Measurements from ENCODE around the gene NIP7. TPM values are rescaled to one million over a fixed set of nuclear protein-coding genes. Genes with fewer than 3 reads are reported as not detected.

The NIP7 gene
- total RNA-seq, 1 donor from 2014 or later = 22.9 TPM

GRCh38 chr16:69378760-69379159, 39.2 kb downstream of the NIP7 start:
- Mint-ChIP-seq H3K27me3 (no peaks in the 10 kb centered on the region), H3K27ac (no peak overlapping the region), H3K4me3 (ENCODE audit: low read depth) (no peak overlapping the region), H3K9me3 (ENCODE audit: low read depth) (no peaks in the 10 kb centered on the region), H3K4me1 (ENCODE audit: low read depth) (peaks cover under 1% of the 10 kb centered on the region), H3K36me3 (ENCODE audit: insufficient read depth) (peaks cover 18% of the 10 kb centered on the region)
- no peak for TF ChIP-seq CTCF (IDR thresholded peaks at IDR 0.05; ENCODE audit: unreplicated experiment)
- DNase-seq (ENCODE audit: low spot score, unreplicated experiment) = no peak

- no peaks in the 10 kb centered on the region for H3K27me3 Mint-ChIP-seq
- TF ChIP-seq CTCF (IDR thresholded peaks at IDR 0.05; ENCODE audit: unreplicated experiment) = no peak
- no peaks in the 10 kb centered on the region for H3K9me3 Mint-ChIP-seq (ENCODE audit: low read depth)
- H3K36me3 Mint-ChIP-seq (ENCODE audit: insufficient read depth) = peaks cover 14% of the 10 kb centered on the region
- no peak for DNase-seq (ENCODE audit: low spot score, unreplicated experiment)
- H3K4me3 Mint-ChIP-seq (ENCODE audit: low read depth) = no peak overlapping the region
- peaks cover 12% of the 10 kb centered on the region for H3K4me1 Mint-ChIP-seq (ENCODE audit: low read depth)
- no peak overlapping the region for H3K27ac Mint-ChIP-seq
Observed at GRCh38 chr16:69381231-69381630, 41.7 kb downstream of the NIP7 start.

- Mint-ChIP-seq H3K9me3 (ENCODE audit: low read depth) (no peaks in the 10 kb centered on the region), H3K4me1 (ENCODE audit: low read depth) (peaks cover 12% of the 10 kb centered on the region), H3K27me3 (no peaks in the 10 kb centered on the region), H3K27ac (no peak overlapping the region), H3K4me3 (ENCODE audit: low read depth) (no peak overlapping the region), H3K36me3 (ENCODE audit: insufficient read depth) (peaks cover 14% of the 10 kb centered on the region)
- no peak for TF ChIP-seq CTCF (IDR thresholded peaks at IDR 0.05; ENCODE audit: unreplicated experiment)
- no peak for DNase-seq (ENCODE audit: low spot score, unreplicated experiment)
Observed at GRCh38 chr16:69382421-69382820, 42.8 kb downstream of the NIP7 start.

GRCh38 chr16:69384974-69385373, 45.4 kb downstream of the NIP7 start:
- peaks cover 6% of the 10 kb centered on the region for H3K36me3 Mint-ChIP-seq (ENCODE audit: insufficient read depth)
- H3K4me1 Mint-ChIP-seq (ENCODE audit: low read depth) = peaks cover 12% of the 10 kb centered on the region
- no peaks in the 10 kb centered on the region for H3K9me3 Mint-ChIP-seq (ENCODE audit: low read depth)
- peak overlapping the region; percentile 97 for H3K27ac Mint-ChIP-seq
- peak overlapping the region; percentile 86 for H3K4me3 Mint-ChIP-seq (ENCODE audit: low read depth)
- DNase-seq (ENCODE audit: low spot score, unreplicated experiment) = no peak
- H3K27me3 Mint-ChIP-seq = no peaks in the 10 kb centered on the region
- TF ChIP-seq CTCF (IDR thresholded peaks at IDR 0.05; ENCODE audit: unreplicated experiment) = no peak

- H3K4me1 Mint-ChIP-seq (ENCODE audit: low read depth) = peaks cover 12% of the 10 kb centered on the region
- H3K9me3 Mint-ChIP-seq (ENCODE audit: low read depth) = no peaks in the 10 kb centered on the region
- peak overlapping the region; percentile 86 for H3K4me3 Mint-ChIP-seq (ENCODE audit: low read depth)
- H3K27me3 Mint-ChIP-seq = no peaks in the 10 kb centered on the region
- no peak for DNase-seq (ENCODE audit: low spot score, unreplicated experiment)
- peaks cover 6% of the 10 kb centered on the region for H3K36me3 Mint-ChIP-seq (ENCODE audit: insufficient read depth)
- H3K27ac Mint-ChIP-seq = no peak overlapping the region
- TF ChIP-seq CTCF (IDR thresholded peaks at IDR 0.05; ENCODE audit: unreplicated experiment) = no peak
Observed at GRCh38 chr16:69386596-69386995, 47.0 kb downstream of the NIP7 start.

Other genes with a start within 250 kb of the NIP7 start
- 1.1 and 2.1 TPM in 2 replicates for gene HAS3, start 234.1 kb upstream of the NIP7 start, total RNA-seq
- 111 and 117 TPM in 2 replicates for gene CHTF8, start 207.2 kb upstream of the NIP7 start, total RNA-seq
- 51.4 and 54.2 TPM in 2 replicates for gene UTP4, start 207.1 kb upstream of the NIP7 start, total RNA-seq
- gene SNTB2, start 152.6 kb upstream of the NIP7 start, total RNA-seq = 32.1 and 40.9 TPM in 2 replicates
- gene VPS4A, start 28.4 kb upstream of the NIP7 start, total RNA-seq = 21.2 and 25.2 TPM in 2 replicates
- gene PDF, start 9.2 kb upstream of the NIP7 start, total RNA-seq = 13.0 and 14.4 TPM in 2 replicates
- gene COG8, start 208 bp upstream of the NIP7 start, total RNA-seq = 55.2 and 58.6 TPM in 2 replicates
- gene TMED6, start 12.0 kb downstream of the NIP7 start, total RNA-seq = 2.6 and 3.6 TPM in 2 replicates
- gene TERF2, start 46.2 kb downstream of the NIP7 start, total RNA-seq = 41.4 and 46.6 TPM in 2 replicates
- 104 and 108 TPM in 2 replicates for gene CYB5B, start 84.8 kb downstream of the NIP7 start, total RNA-seq
- 41.2 and 45.2 TPM in 2 replicates for gene NFAT5, start 226.2 kb downstream of the NIP7 start, total RNA-seq